Ishikawa (cell line): ENCODE results near the gene RFX2.

Experiments used
- MAX ChIP-seq: IDR thresholded peaks from 2 replicates; pipeline ENCODE4 v1.6.1; 2012
- RAD21 ChIP-seq: IDR thresholded peaks from 2 replicates; pipeline ENCODE4 v1.6.1; 2012; ENCODE audit warnings: low read depth

DNA sequence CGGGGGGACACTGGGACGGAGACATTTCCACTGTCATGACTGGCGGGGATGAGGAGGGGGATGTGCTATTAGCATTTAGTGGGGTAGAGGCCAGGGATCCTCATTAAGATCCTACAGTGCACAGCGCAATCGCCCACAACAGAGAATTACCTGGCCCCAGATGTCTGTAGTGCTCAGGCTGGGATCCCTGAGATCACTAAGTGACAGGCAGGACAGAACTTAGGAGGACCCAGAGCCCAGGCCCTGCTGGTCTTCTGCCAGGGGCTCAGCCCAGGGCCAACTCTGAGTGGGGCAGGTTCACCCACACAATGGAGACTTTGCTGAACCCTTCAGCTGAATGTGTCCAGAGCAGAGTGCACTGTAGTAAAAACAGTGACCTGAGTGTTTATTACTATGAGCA, 136.9 kb downstream of the RFX2 start:
- TF ChIP-seq RAD21 (no peak), MAX (no peak)
